Activated naive CD8-positive, alpha-beta T cell treated with anti-CD3 and anti-CD28 coated beads, Interleukin-2, amount 50 U/mL, for 24 hours (primary cell): ENCODE measurements around the gene DIDO1.

Source experiments
- ATAC-seq: fragments of 150-1000 bp; cut with Tn5 transposase; one replicate; pipeline ENCODE4 v1.10.0; 2021
- DNase-seq: peaks from one replicate; pipeline ENCODE4 v3.0.0; 2021
- H3K27ac Mint-ChIP-seq: one replicate; pipeline ENCODE4 v1.8.0; 2021; ENCODE audit warnings: mild to moderate bottlenecking, mixed read lengths
- H3K27me3 Mint-ChIP-seq: one replicate; pipeline ENCODE4 v1.8.0; 2021; ENCODE audit warnings: mixed read lengths
- H3K36me3 Mint-ChIP-seq: one replicate; pipeline ENCODE4 v1.8.0; 2021; ENCODE audit warnings: low read depth, mixed read lengths
- H3K4me1 Mint-ChIP-seq: one replicate; pipeline ENCODE4 v1.8.0; 2021; ENCODE audit warnings: mixed read lengths
- H3K4me3 Mint-ChIP-seq: one replicate; pipeline ENCODE4 v1.8.0; 2021; ENCODE audit warnings: mild to moderate bottlenecking, moderate library complexity, mixed read lengths
- H3K9me3 Mint-ChIP-seq: one replicate; pipeline ENCODE4 v1.8.0; 2021; ENCODE audit warnings: mixed read lengths

The DIDO1 gene

GRCh38 chr20:62947532-62948300, 21.4 kb upstream of the DIDO1 start:
- DNase-seq, result no peak
- Mint-ChIP-seq H3K27ac (no peak overlapping the region), H3K36me3 (peaks cover 49% of the 10 kb centered on the region), H3K27me3 (no peaks in the 10 kb centered on the region), H3K4me3 (no peak overlapping the region), H3K9me3 (no peaks in the 10 kb centered on the region), H3K4me1 (peaks cover 4% of the 10 kb centered on the region)
- ATAC-seq, result no peak

GRCh38 chr20:62946918-62947317, 20.6 kb upstream of the DIDO1 start:
- no peaks in the 10 kb centered on the region for H3K27me3 Mint-ChIP-seq
- no peak overlapping the region for H3K27ac Mint-ChIP-seq
- ATAC-seq (no peak), DNase-seq (no peak)
- H3K4me3 Mint-ChIP-seq, result no peak overlapping the region
- H3K36me3 Mint-ChIP-seq, result peaks cover 53% of the 10 kb centered on the region
- no peaks in the 10 kb centered on the region for H3K4me1 Mint-ChIP-seq
- H3K9me3 Mint-ChIP-seq, result no peaks in the 10 kb centered on the region

DNA sequence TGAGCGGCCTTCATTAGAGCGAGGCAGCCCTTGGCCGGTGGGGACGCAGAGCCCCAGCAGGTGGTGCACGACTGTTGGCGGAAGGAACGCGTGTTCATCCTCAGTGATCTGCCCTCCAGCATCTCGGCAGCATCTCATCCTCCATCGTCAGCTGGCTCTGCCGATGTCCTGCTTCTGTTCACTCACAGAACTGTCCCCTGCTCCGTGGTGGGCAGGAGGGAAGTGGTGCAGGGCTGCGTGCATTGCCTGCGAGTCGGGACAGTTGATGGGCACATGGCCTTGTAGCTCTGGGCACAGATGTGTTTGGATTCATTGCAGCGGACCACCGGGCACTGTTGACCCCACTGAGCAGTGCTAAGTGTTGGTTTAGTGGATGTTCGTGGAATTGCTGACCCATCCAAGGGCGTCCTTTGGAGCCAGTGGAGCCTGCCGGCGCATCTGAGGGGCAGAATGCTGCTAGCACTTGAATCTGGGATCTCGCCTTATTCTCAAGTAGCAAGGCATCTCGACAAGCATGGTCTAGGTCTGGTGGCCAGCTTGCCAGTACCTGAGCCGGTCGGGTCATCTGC, 19.6 kb upstream of the DIDO1 start:
- ATAC-seq (no peak), DNase-seq (no peak)
- Mint-ChIP-seq H3K36me3 (peaks cover 57% of the 10 kb centered on the region), H3K27ac (no peak overlapping the region), H3K27me3 (no peaks in the 10 kb centered on the region), H3K4me1 (peaks cover 9% of the 10 kb centered on the region), H3K9me3 (no peaks in the 10 kb centered on the region), H3K4me3 (no peak overlapping the region)

GRCh38 chr20:62944746-62945145, 18.4 kb upstream of the DIDO1 start:
- no peaks in the 10 kb centered on the region for H3K27me3 Mint-ChIP-seq
- H3K27ac Mint-ChIP-seq, result no peak overlapping the region
- DNase-seq, result no peak
- peaks cover 16% of the 10 kb centered on the region for H3K4me1 Mint-ChIP-seq
- peaks cover 53% of the 10 kb centered on the region for H3K36me3 Mint-ChIP-seq
- no peak overlapping the region for H3K4me3 Mint-ChIP-seq
- no peak for ATAC-seq
- H3K9me3 Mint-ChIP-seq, result no peaks in the 10 kb centered on the region

GRCh38 chr20:62944184-62944583, 17.9 kb upstream of the DIDO1 start:
- no peaks in the 10 kb centered on the region for H3K27me3 Mint-ChIP-seq
- H3K4me1 Mint-ChIP-seq, result peaks cover 22% of the 10 kb centered on the region
- H3K27ac Mint-ChIP-seq, result no peak overlapping the region
- ATAC-seq (no peak), DNase-seq (no peak)
- H3K4me3 Mint-ChIP-seq, result no peak overlapping the region
- no peaks in the 10 kb centered on the region for H3K9me3 Mint-ChIP-seq
- peaks cover 54% of the 10 kb centered on the region for H3K36me3 Mint-ChIP-seq

DNA sequence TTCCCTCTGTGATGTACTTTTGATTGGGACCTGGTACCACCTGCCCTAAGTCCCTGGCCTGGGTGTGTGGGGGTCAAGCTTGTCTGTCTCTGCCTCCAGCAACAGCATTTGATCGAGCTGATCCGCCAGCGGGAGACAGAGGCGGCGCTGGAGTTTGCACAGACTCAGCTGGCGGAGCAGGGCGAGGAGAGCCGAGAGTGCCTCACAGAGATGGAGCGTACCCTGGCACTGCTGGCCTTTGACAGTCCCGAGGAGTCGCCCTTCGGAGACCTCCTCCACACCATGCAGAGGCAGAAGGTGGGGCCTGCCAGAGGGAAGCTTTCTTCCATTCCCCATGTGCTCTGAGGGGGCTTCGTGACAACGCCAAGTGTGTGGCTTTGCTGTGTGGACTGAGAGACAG, 17.1 kb upstream of the DIDO1 start:
- Mint-ChIP-seq H3K4me3 (no peak overlapping the region), H3K4me1 (peaks cover 28% of the 10 kb centered on the region), H3K27ac (no peak overlapping the region), H3K9me3 (no peaks in the 10 kb centered on the region), H3K36me3 (peaks cover 48% of the 10 kb centered on the region), H3K27me3 (no peaks in the 10 kb centered on the region)
- DNase-seq (no peak), ATAC-seq (no peak)

GRCh38 chr20:62942456-62942855, 16.2 kb upstream of the DIDO1 start:
- DNase-seq, result no peak
- no peaks in the 10 kb centered on the region for H3K27me3 Mint-ChIP-seq
- ATAC-seq, result no peak
- H3K4me3 Mint-ChIP-seq, result no peak overlapping the region
- peaks cover 43% of the 10 kb centered on the region for H3K36me3 Mint-ChIP-seq
- H3K9me3 Mint-ChIP-seq, result no peaks in the 10 kb centered on the region
- peaks cover 32% of the 10 kb centered on the region for H3K4me1 Mint-ChIP-seq
- no peak overlapping the region for H3K27ac Mint-ChIP-seq

GRCh38 chr20:62941792-62942191, 15.5 kb upstream of the DIDO1 start:
- ATAC-seq (no peak), DNase-seq (no peak)
- Mint-ChIP-seq H3K4me1 (peaks cover 36% of the 10 kb centered on the region), H3K36me3 (peaks cover 43% of the 10 kb centered on the region), H3K4me3 (no peak overlapping the region), H3K9me3 (no peaks in the 10 kb centered on the region), H3K27me3 (no peaks in the 10 kb centered on the region), H3K27ac (no peak overlapping the region)

GRCh38 chr20:62940875-62941274, 14.6 kb upstream of the DIDO1 start:
- ATAC-seq (no peak), DNase-seq (no peak)
- no peaks in the 10 kb centered on the region for H3K9me3 Mint-ChIP-seq
- peaks cover 37% of the 10 kb centered on the region for H3K4me1 Mint-ChIP-seq
- peaks cover 43% of the 10 kb centered on the region for H3K36me3 Mint-ChIP-seq
- H3K27ac Mint-ChIP-seq, result no peak overlapping the region
- no peak overlapping the region for H3K4me3 Mint-ChIP-seq
- no peaks in the 10 kb centered on the region for H3K27me3 Mint-ChIP-seq

DNA sequence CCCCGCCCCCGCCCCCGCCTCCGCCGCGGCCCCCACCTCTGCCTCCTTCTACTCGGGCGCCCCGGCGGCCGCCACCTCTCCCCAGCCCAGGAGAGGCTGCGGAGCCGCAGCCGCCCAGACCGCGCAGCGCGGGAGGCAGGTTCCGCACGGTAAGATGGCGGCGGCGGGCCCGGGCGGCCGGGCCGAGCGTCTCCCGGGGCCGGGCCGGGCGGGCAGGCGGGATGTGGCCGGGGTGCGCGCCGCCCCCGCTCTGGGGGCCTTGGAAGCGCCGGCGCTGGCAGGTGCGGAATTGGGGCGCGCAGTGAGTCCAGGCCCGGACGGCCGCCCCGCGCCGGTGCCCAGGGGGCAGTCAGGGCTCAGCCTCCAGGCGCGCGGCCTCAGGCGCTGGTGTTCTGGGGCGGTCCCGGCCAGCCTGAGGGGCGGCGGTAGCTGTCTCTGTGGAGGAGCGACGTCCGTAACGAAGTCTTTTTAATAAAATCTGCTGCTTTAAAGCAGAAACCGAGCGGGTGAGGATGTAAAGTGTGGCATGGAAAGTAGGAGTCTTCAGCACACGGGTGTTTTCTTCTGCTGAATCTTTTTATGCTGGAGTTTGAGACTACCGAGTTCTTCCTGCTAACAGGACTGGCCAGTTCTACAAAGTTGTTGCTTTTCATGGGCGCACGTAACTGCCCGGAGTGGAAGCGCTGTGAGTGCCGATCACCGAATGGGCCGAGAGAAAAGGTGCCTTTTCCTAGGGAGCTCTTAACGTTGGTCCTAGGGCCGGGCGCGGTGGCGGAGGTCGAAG, 12.0 kb upstream of the DIDO1 start, which contains the start of gene GID8:
GID8 (plus strand) TSS at position 43 of the 784 bp plus-strand sequence. CDS start 3,356 bp downstream, outside the sequence.
- Mint-ChIP-seq H3K36me3 (peaks cover 36% of the 10 kb centered on the region), H3K27ac (peak within 1 kb of the TSS; percentile 97), H3K4me1 (peaks cover 39% of the 10 kb centered on the region), H3K27me3 (no peaks in the 10 kb centered on the region), H3K4me3 (peak within 1 kb of the TSS; percentile 95), H3K9me3 (no peaks in the 10 kb centered on the region)
- DNase-seq (peak; percentile 55), ATAC-seq (peak; percentile 66)

DNA sequence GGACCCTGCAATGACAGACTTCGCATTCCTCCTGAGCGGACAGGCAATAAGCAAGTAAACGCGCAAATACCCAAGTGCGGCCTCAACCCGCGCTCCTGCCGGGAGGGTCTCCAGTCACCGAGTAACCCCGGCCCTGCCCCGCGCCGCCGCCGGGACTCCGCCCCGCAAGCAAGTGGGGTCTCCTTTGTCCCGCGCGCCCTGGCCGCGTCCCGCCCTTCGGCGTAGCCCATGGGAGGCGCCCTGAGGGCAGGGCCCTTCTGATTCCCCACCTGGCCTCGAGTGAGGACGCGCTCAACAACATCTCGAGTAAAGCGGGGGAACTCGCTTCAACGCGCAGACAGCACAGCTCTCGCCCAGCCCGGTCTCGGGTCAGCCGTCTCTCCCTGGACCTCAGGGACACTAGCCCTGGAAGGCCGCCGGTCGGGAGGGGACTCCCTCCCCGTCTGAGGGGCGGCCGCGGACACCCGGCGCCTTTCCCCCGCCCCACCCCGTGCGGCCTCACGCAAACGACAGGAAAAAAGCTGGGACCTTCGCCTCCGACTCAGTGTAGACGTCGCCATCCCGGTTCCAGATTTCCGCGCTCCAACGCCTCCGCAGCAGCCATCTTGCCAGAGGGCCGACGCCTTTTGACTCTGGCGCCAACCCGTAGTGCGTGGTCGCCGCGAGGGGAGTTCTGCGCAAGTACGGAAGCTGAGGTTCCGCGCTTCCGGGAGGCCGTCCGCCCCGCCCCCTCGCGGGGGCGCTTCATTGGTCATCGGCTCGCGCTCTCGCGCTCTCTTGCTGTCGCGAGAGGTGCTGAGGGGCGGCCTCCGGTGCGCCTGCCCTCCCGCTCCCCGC, 11.2 kb upstream of the DIDO1 start:
- peaks cover 45% of the 10 kb centered on the region for H3K4me1 Mint-ChIP-seq
- no peaks in the 10 kb centered on the region for H3K9me3 Mint-ChIP-seq
- peaks cover 35% of the 10 kb centered on the region for H3K36me3 Mint-ChIP-seq
- H3K27ac Mint-ChIP-seq, result peak overlapping the region; percentile 97
- H3K27me3 Mint-ChIP-seq, result no peaks in the 10 kb centered on the region
- DNase-seq (peak; percentile 98), ATAC-seq (peak; percentile 87)
- H3K4me3 Mint-ChIP-seq, result no peak overlapping the region

DNA sequence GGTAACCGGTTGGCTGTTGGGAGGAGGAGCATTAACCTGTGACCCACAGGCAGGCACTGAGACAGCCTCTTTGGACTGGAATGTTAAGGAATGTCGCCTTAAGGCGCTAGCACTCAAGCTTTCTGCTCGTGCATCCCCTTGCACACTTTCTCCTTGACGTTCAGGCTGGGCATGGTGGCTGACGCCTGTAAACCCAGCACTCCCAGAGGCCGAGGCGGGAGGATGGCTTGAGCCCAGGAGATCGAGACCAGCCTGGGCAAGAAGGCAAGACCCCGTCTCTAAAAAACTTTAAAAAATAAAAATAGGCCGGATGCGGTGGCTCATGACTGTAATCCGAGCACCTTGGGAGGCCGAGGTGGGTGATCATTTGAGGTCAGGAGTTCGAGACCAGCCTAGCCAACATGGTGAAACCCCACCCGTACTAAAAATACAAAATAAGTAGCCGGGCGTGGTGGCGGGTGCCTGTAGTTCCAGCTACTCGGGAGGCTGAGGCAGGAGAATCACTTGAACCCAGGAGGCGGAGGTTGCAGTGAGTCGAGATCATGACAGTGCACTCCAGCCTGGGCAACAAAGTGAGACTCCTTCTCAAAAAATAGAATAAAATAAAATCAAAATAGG, 9.8 kb upstream of the DIDO1 start:
- peaks cover 49% of the 10 kb centered on the region for H3K4me1 Mint-ChIP-seq
- H3K9me3 Mint-ChIP-seq, result no peaks in the 10 kb centered on the region
- H3K27me3 Mint-ChIP-seq, result no peaks in the 10 kb centered on the region
- peaks cover 27% of the 10 kb centered on the region for H3K36me3 Mint-ChIP-seq
- DNase-seq (no peak), ATAC-seq (no peak)
- no peak overlapping the region for H3K27ac Mint-ChIP-seq
- no peak overlapping the region for H3K4me3 Mint-ChIP-seq

GRCh38 chr20:62935204-62935967, 9.1 kb upstream of the DIDO1 start:
- Mint-ChIP-seq H3K27ac (no peak overlapping the region), H3K27me3 (no peaks in the 10 kb centered on the region), H3K4me1 (peaks cover 49% of the 10 kb centered on the region), H3K36me3 (peaks cover 24% of the 10 kb centered on the region), H3K9me3 (no peaks in the 10 kb centered on the region), H3K4me3 (no peak overlapping the region)
- DNase-seq (no peak), ATAC-seq (no peak)
